ENCODE results near the gene LAMB4.

Gene LAMB4

GRCh38 chr7:108073305-108074070, 56.7 kb downstream of the LAMB4 start:
- H3K27me3 Mint-ChIP-seq, result no peaks in the 10 kb centered on the region
- no peak overlapping the region for H3K27ac Mint-ChIP-seq
- no peaks in the 10 kb centered on the region for H3K4me1 Mint-ChIP-seq (ENCODE audit: low read depth)
- no peaks in the 10 kb centered on the region for H3K36me3 Mint-ChIP-seq (ENCODE audit: low read depth)
- H3K4me3 Mint-ChIP-seq, result no peak overlapping the region
- intact Hi-C loops (cut with micrococcal nuclease), result no loop called here
- H3K9me3 Mint-ChIP-seq, result no peaks in the 10 kb centered on the region

DNA sequence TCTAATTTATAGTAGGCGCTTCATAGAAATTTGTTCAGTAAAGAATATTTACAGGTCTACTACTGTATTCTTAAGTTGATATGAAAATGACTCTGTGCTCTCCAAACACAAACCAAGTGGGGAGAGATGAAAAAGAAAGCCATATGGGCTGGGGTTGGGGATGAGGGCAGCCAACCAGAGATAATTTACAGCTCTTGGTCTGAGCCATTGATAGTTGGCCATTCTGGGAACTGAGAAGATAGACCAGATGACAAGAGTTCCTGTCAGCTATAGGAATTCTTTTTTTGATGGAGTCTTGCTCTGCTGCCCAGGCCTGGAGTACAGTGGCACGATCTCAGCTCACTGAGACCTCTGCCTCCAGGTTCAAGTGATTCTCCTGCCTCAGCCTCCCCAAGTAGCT, 57.4 kb downstream of the LAMB4 start:
- Mint-ChIP-seq H3K4me3 (no peak overlapping the region), H3K27me3 (no peaks in the 10 kb centered on the region), H3K27ac (no peak overlapping the region), H3K9me3 (no peaks in the 10 kb centered on the region), H3K4me1 (ENCODE audit: low read depth) (no peaks in the 10 kb centered on the region), H3K36me3 (ENCODE audit: low read depth) (no peaks in the 10 kb centered on the region)
- intact Hi-C loops (cut with micrococcal nuclease), result no loop called here

DNA sequence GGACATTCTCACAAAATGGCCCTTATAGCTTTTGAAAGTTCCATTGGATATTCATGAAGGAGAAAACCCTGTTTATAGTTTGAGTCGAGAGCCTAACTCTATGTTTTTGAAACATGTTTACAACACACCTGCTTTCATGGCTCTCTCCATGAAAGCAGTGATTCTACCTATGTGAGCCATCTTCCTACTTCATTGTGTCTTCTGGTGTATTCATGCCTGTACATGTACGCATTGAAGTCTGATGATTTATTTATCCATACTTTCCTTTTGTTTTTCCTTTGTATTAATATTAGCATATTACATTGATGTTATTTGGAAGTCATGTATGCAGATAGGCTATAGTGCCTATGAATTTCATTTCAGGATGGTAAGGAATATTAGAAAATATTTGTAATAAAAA, 58.0 kb downstream of the LAMB4 start:
- H3K4me1 Mint-ChIP-seq (ENCODE audit: low read depth), result no peaks in the 10 kb centered on the region
- no peak overlapping the region for H3K27ac Mint-ChIP-seq
- no peaks in the 10 kb centered on the region for H3K36me3 Mint-ChIP-seq (ENCODE audit: low read depth)
- no peak overlapping the region for H3K4me3 Mint-ChIP-seq
- intact Hi-C loops (cut with micrococcal nuclease), result no loop called here
- H3K9me3 Mint-ChIP-seq, result no peaks in the 10 kb centered on the region
- H3K27me3 Mint-ChIP-seq, result no peaks in the 10 kb centered on the region

DNA sequence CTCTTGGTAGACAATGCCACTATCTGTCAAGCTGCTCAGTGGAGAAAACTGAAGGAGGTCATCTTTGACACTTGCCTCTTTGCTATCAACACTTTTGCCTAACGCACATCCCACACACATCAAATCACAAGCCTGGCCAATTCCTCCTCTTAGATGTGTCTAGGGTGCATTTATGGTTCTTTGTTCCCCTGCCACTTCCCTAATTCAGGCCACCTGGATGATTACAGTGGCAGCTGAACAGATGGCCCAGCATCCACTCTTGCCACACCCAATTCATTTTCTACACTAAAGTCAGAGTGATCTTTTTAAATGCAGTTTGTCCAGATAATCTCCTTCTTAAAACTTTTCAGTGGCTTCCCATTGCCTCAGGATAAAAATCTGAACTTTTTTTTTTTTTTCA, 58.6 kb downstream of the LAMB4 start:
- no peaks in the 10 kb centered on the region for H3K4me1 Mint-ChIP-seq (ENCODE audit: low read depth)

GRCh38 chr7:108069646-108070045, 60.5 kb downstream of the LAMB4 start:
- Mint-ChIP-seq H3K4me3 (no peak overlapping the region), H3K27ac (no peak overlapping the region), H3K36me3 (ENCODE audit: low read depth) (no peaks in the 10 kb centered on the region), H3K27me3 (no peaks in the 10 kb centered on the region), H3K9me3 (no peaks in the 10 kb centered on the region), H3K4me1 (ENCODE audit: low read depth) (no peaks in the 10 kb centered on the region)
- intact Hi-C loops (cut with micrococcal nuclease), result no loop called here

More for the DNA sequence above, 58.6 kb downstream of the LAMB4 start:
- Mint-ChIP-seq H3K27ac (no peak overlapping the region), H3K27me3 (no peaks in the 10 kb centered on the region), H3K4me3 (no peak overlapping the region), H3K9me3 (no peaks in the 10 kb centered on the region), H3K36me3 (ENCODE audit: low read depth) (no peaks in the 10 kb centered on the region)
- intact Hi-C loops (cut with micrococcal nuclease), result no loop called here

DNA sequence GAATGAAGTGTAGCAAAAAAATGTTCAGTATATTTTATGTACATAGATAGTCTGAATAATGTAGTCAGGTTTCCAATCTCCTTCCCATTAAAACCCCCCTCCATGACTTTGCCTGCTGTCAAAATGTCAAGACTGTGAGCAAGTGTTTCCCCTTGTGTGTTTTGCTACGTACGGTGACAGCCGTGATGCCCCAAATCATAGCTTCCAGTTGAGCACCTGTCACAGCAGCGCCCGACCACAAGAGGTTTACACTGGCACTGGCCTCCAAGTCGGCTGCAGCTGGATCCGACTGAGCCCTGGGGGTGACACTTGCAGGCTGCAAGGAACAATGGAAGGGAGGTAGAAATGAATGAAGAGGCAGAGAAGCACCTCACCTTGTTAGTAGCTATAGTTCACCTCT, 62.3 kb downstream of the LAMB4 start:
- no peaks in the 10 kb centered on the region for H3K9me3 Mint-ChIP-seq
- intact Hi-C loops (cut with micrococcal nuclease), result no loop called here
- no peaks in the 10 kb centered on the region for H3K4me1 Mint-ChIP-seq (ENCODE audit: low read depth)
- no peak overlapping the region for H3K4me3 Mint-ChIP-seq
- H3K27me3 Mint-ChIP-seq, result no peaks in the 10 kb centered on the region
- no peak overlapping the region for H3K27ac Mint-ChIP-seq
- H3K36me3 Mint-ChIP-seq (ENCODE audit: low read depth), result no peaks in the 10 kb centered on the region

DNA sequence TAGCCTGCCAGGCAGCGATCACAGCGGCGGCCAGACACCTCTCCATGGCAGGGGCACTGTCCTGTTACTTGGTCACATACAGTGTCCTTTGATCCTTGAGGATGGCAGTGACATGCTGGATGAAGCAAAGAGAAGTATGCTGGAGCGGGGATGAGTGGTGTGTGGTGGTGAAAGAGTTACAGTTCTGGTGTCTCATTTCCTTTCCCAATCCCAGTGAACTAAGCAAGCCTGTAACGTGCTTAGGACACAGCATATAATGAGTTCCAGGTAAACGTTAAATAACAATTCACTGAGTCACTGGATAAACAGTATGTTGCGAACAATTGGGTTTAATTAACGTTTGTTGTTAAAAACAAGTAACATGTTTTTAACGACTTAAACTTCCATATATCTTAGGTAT, 63.7 kb downstream of the LAMB4 start:
- Mint-ChIP-seq H3K27me3 (no peaks in the 10 kb centered on the region), H3K9me3 (no peaks in the 10 kb centered on the region), H3K4me1 (ENCODE audit: low read depth) (no peaks in the 10 kb centered on the region), H3K27ac (no peak overlapping the region), H3K36me3 (ENCODE audit: low read depth) (no peaks in the 10 kb centered on the region), H3K4me3 (no peak overlapping the region)
- intact Hi-C loops (cut with micrococcal nuclease), result no loop called here

- Mint-ChIP-seq H3K9me3 (no peaks in the 10 kb centered on the region), H3K27ac (no peak overlapping the region), H3K4me1 (ENCODE audit: low read depth) (no peaks in the 10 kb centered on the region), H3K36me3 (ENCODE audit: low read depth) (no peaks in the 10 kb centered on the region), H3K4me3 (no peak overlapping the region), H3K27me3 (peaks cover 2% of the 10 kb centered on the region)
- intact Hi-C loops (cut with micrococcal nuclease), result no loop called here
Observed at GRCh38 chr7:108063520-108063933, 66.6 kb downstream of the LAMB4 start.

- Mint-ChIP-seq H3K9me3 (no peaks in the 10 kb centered on the region), H3K4me1 (ENCODE audit: low read depth) (no peaks in the 10 kb centered on the region), H3K27ac (no peak overlapping the region), H3K27me3 (peaks cover 2% of the 10 kb centered on the region), H3K4me3 (no peak overlapping the region), H3K36me3 (ENCODE audit: low read depth) (no peaks in the 10 kb centered on the region)
- intact Hi-C loops (cut with micrococcal nuclease), result no loop called here
Observed at GRCh38 chr7:108062250-108063014, 67.7 kb downstream of the LAMB4 start.

DNA sequence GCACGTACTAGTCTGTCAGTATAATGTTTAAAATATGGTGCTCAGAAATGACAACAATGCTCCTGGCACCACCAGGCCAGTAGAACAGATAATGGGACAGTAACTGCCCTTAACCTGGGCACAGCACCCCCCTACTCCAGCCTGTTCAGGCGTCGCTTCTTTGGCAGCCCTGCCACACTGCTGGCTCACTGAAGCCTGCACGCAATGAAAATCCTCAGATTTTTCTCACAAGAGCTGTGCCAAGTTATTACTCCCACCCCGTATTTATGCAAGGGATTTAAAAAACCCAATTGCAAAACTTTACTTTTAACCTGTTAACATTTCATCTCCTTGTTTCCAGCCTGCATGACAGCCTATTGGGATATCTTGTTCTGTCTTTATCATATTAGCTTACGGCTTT, 70.6 kb downstream of the LAMB4 start:
- Mint-ChIP-seq H3K36me3 (ENCODE audit: low read depth) (no peaks in the 10 kb centered on the region), H3K4me1 (ENCODE audit: low read depth) (no peaks in the 10 kb centered on the region), H3K27me3 (peaks cover 2% of the 10 kb centered on the region), H3K4me3 (no peak overlapping the region), H3K9me3 (no peaks in the 10 kb centered on the region), H3K27ac (no peak overlapping the region)
- intact Hi-C loops (cut with micrococcal nuclease), result no loop called here

DNA sequence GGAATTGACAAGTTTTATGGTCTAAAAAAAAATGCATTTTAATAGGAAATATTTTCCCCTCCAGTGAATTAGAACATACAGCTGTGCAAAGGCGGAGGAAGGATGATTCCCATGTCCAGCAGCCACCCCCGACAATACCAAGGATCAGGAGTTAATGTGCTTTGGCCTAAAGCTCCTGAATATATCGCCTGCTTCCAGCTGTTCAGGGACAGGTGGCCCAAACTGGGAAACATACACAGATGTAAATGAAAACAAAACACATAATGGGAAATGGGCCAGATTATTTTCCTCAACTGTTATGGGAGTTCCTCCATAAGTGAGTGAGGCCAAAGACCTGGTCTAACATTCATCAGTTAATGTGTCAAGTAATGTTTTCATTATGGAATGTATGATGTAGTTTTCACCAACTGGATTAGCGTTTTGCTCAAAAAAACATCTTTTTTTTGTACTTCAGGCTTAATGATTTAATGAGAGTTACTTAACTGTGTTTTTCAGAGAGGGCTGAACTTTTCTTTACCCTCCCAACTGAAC, 72.1 kb downstream of the LAMB4 start:
- H3K4me1 Mint-ChIP-seq (ENCODE audit: low read depth), result no peaks in the 10 kb centered on the region
- H3K4me3 Mint-ChIP-seq, result no peak overlapping the region
- peaks cover 2% of the 10 kb centered on the region for H3K27me3 Mint-ChIP-seq
- H3K9me3 Mint-ChIP-seq, result no peaks in the 10 kb centered on the region
- no peak overlapping the region for H3K27ac Mint-ChIP-seq
- H3K36me3 Mint-ChIP-seq (ENCODE audit: low read depth), result no peaks in the 10 kb centered on the region
- intact Hi-C loops (cut with micrococcal nuclease), result no loop called here

DNA sequence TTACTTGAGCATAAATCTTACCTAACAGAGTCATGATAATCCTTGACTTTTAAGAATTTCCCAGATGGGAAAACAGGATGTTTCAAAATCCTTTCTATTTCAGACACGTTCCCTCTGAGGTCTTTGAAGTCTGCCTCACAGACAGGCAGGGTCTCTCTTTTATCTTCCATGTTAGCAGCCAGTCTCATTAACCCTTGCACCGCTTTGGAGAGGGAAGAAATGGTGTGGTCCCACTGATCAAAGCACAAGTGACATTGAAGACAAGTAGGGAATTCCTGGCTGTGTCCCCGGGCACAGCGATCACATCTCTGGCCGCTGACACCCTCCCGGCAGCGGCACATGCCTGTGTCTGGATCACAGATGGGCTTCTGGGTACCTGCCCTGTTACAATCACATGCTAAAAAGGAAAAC, 74.5 kb downstream of the LAMB4 start:
- Mint-ChIP-seq H3K4me3 (no peak overlapping the region), H3K27me3 (peaks cover 2% of the 10 kb centered on the region), H3K27ac (no peak overlapping the region), H3K9me3 (no peaks in the 10 kb centered on the region), H3K36me3 (ENCODE audit: low read depth) (no peaks in the 10 kb centered on the region), H3K4me1 (ENCODE audit: low read depth) (no peaks in the 10 kb centered on the region)
- intact Hi-C loops (cut with micrococcal nuclease), result no loop called here

- Mint-ChIP-seq H3K9me3 (no peaks in the 10 kb centered on the region), H3K27ac (no peak overlapping the region), H3K36me3 (ENCODE audit: low read depth) (no peaks in the 10 kb centered on the region), H3K27me3 (peaks cover 2% of the 10 kb centered on the region), H3K4me1 (ENCODE audit: low read depth) (no peaks in the 10 kb centered on the region), H3K4me3 (no peak overlapping the region)
- intact Hi-C loops (cut with micrococcal nuclease), result no loop called here
Observed at GRCh38 chr7:108054537-108054936, 75.6 kb downstream of the LAMB4 start.

- Mint-ChIP-seq H3K27ac (no peak overlapping the region), H3K36me3 (ENCODE audit: low read depth) (no peaks in the 10 kb centered on the region), H3K4me3 (no peak overlapping the region), H3K9me3 (no peaks in the 10 kb centered on the region), H3K27me3 (no peaks in the 10 kb centered on the region), H3K4me1 (ENCODE audit: low read depth) (no peaks in the 10 kb centered on the region)
- intact Hi-C loops (cut with micrococcal nuclease), result no loop called here
Observed at GRCh38 chr7:108053250-108053649, 76.9 kb downstream of the LAMB4 start.

Measured in dendritic cell treated with granulocyte-macrophage colony-stimulating factor and Interleukin-4, amounts not matched to agents 40 ng/mL and 50 ng/mL, for 4 days (primary cell).